Measurements from ENCODE around the gene ZFP28. TPM values are rescaled to one million over a fixed set of nuclear protein-coding genes. Genes with fewer than 3 reads are reported as not detected.

ZFP28 gene
- total and polyA plus RNA-seq, 12 donors, result 4.0 to 9.5 (median 7.5) TPM

- no peak for DNase-seq
- H3K4me1 ChIP-seq (replicated peaks in 1 of 2), result no peaks in the 10 kb centered on the region
- peaks cover 0 to 91% (median 39%) of the 10 kb centered on the region in 3 donors for H3K9me3 ChIP-seq (replicated peaks in 1 of 3)
- no peak overlapping the region for H3K27ac ChIP-seq
- H3K27me3 ChIP-seq, result no peaks in the 10 kb centered on the region
- TF ChIP-seq, protein P1, sequence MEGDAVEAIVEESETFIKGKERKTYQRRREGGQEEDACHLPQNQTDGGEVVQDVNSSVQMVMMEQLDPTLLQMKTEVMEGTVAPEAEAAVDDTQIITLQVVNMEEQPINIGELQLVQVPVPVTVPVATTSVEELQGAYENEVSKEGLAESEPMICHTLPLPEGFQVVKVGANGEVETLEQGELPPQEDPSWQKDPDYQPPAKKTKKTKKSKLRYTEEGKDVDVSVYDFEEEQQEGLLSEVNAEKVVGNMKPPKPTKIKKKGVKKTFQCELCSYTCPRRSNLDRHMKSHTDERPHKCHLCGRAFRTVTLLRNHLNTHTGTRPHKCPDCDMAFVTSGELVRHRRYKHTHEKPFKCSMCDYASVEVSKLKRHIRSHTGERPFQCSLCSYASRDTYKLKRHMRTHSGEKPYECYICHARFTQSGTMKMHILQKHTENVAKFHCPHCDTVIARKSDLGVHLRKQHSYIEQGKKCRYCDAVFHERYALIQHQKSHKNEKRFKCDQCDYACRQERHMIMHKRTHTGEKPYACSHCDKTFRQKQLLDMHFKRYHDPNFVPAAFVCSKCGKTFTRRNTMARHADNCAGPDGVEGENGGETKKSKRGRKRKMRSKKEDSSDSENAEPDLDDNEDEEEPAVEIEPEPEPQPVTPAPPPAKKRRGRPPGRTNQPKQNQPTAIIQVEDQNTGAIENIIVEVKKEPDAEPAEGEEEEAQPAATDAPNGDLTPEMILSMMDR (IDR thresholded peaks at IDR 0.05), result no peak
- intact Hi-C loops (cut with DNase I), result no loop called here
- H3K36me3 ChIP-seq (replicated peaks in 1 of 2), result peaks cover 0 to 6% of the 10 kb centered on the region in 2 donors
- WGBS, 4 donors, result 95 to 98% (median 97%) methylated on average over 3 of the region's 3 CpGs
- no peak overlapping the region for H3K4me3 ChIP-seq
These were observed 35.2 kb downstream of the ZFP28 start for GRCh38 chr19:56573914-56574313.

DNA sequence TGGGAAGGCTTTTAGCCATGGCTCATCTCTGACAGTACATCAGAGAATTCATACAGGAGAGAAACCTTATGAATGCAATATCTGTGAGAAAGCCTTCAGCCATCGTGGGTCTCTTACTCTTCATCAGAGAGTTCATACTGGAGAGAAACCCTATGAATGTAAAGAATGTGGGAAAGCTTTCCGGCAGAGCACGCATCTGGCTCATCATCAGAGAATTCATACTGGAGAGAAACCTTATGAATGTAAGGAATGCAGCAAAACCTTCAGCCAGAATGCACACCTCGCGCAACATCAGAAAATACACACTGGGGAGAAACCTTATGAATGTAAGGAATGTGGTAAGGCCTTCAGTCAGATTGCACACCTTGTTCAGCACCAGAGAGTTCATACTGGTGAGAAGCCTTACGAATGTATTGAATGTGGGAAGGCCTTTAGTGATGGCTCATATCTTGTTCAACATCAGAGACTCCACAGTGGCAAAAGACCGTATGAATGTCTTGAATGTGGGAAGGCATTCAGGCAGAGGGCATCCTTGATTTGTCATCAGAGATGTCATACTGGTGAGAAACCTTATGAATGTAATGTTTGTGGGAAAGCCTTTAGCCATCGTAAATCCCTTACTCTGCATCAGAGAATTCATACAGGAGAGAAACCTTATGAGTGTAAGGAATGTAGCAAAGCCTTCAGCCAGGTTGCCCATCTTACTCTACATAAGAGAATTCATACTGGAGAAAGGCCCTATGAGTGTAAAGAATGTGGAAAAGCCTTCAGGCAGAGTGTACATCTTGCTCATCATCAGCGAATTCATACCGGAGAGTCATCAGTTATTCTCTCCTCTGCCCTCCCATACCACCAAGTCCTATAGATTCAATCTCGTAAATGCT is 39.2 kb downstream of the ZFP28 start:
- TF ChIP-seq, protein P1 (IDR thresholded peaks at IDR 0.05), result no peak
- no peak for TF ChIP-seq POLR2A (IDR thresholded peaks at IDR 0.05)
- no peaks in the 10 kb centered on the region for H3K27me3 ChIP-seq
- intact Hi-C loops (cut with DNase I), result no loop called here
- no peak overlapping the region for H3K4me3 ChIP-seq
- peaks cover 0 to 6% of the 10 kb centered on the region in 2 donors for H3K36me3 ChIP-seq (replicated peaks in 1 of 2)
- H3K27ac ChIP-seq, result no peak overlapping the region
- no peaks in the 10 kb centered on the region for H3K4me1 ChIP-seq (replicated peaks in 1 of 2)
- 94 to 98% (median 97%) methylated on average over 11 of the region's 11 CpGs for WGBS, 4 donors
- H3K9me3 ChIP-seq (replicated peaks in 1 of 3), result peaks cover 2 to 94% (median 57%) of the 10 kb centered on the region in 3 donors
- no peak for DNase-seq

GRCh38 chr19:56594446-56594782 is 55.7 kb downstream of the ZFP28 start:
- Histone ChIP-seq H3K9me3 (replicated peaks in 1 of 3) (no peaks in the 10 kb centered on the region), H3K4me3 (peak overlapping the region in 1 of 4 donors; percentile 56), H3K27me3 (no peaks in the 10 kb centered on the region), H3K27ac (no peak overlapping the region), H3K4me1 (replicated peaks in 1 of 2) (peaks cover 0 to 8% of the 10 kb centered on the region in 2 donors), H3K36me3 (replicated peaks in 1 of 2) (no peaks in the 10 kb centered on the region)
- intact Hi-C loops (cut with DNase I), result no loop called here
- 63 to 71% (median 67%) methylated on average over 4 of the region's 4 CpGs for WGBS, 4 donors
- no peak for DNase-seq
- no peak for TF ChIP-seq POLR2A (IDR thresholded peaks at IDR 0.05)
- TF ChIP-seq, protein P1 (IDR thresholded peaks at IDR 0.05), result no peak

DNA sequence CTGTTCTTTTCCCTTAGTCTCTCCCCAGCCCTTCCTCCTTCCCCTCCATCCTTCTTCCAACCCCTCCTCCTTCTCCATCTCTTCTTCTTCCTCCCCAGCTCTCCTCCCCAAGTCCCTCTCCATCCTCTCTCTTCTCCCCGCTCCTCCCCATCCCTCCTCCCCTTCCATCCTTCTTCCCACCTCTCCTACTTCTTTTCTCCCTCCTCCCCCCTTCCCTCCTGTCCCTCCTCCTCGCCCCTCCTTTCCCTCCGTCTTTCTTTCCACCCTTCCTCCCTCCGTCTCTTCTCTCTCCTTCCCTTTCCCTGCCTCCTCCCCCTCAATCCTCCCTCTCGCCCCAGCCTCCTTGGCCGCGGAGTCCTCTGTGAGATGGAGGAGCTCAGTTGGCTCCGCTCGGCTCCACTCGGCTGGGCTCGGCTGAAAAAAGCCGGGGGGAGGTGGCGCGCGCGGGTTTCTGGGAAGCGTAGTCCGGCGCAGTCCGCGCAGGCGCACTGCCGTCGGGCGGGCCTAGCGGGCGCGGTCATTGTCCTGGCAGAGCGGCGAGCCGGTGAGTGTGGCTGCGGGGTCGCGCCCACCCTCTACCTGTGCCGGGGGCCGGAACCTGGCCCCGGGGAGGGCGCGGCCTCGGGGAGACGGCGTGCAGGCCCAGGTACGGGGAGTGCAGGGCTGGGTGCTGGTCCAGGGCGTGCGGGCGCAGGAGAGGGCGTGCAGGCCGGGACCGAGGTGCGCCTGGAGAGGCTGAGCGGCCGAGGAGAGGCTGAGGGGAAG is 56.2 kb downstream of the ZFP28 start, which contains the start of gene ZNF71:
Gene ZNF71 (plus strand): TSS at position 520 of the 765 bp plus-strand sequence. CDS start 6,257 bp downstream, outside the sequence.
- peaks cover 0 to 8% of the 10 kb centered on the region in 2 donors for H3K4me1 ChIP-seq (replicated peaks in 1 of 2)
- WGBS, 4 donors, result 0 to 2% (median 1%) methylated on average over 23 to 52 of the region's 52 CpGs
- no peaks in the 10 kb centered on the region for H3K27me3 ChIP-seq
- peak within 1 kb of the TSS; percentile 47 to 92 (median 67) for H3K4me3 ChIP-seq
- TF ChIP-seq, protein P1 (IDR thresholded peaks at IDR 0.05), result no peak
- no peak for TF ChIP-seq POLR2A (IDR thresholded peaks at IDR 0.05)
- DNase-seq, result peak; percentile 85 to 93 (median 92)
- no peaks in the 10 kb centered on the region for H3K9me3 ChIP-seq (replicated peaks in 1 of 3)
- H3K36me3 ChIP-seq (replicated peaks in 1 of 2), result no peaks in the 10 kb centered on the region
- intact Hi-C loops (cut with DNase I), result no loop called here
- H3K27ac ChIP-seq, result peak within 1 kb of the TSS in 3 of 5 donors; percentile 43 to 49 (median 43)
